ENCODE measurements around the gene BCL11A. TPM values are rescaled to one million over a fixed set of nuclear protein-coding genes. Genes with fewer than 3 reads are reported as not detected.

The BCL11A gene
- total RNA-seq, 1 donor from 2014 or later = 6.7 TPM

GRCh38 chr2:60551240-60552077 lies 2.0 kb downstream of the BCL11A start:
- Histone ChIP-seq H3K36me3 (ENCODE audit: control insufficient read depth, insufficient read depth, low read length) (no peaks in the 10 kb centered on the region), H3K27me3 (ENCODE audit: control insufficient read depth, insufficient read depth, low read length) (peaks cover 15% of the 10 kb centered on the region), H3K4me3 (ENCODE audit: low read depth, low read length) (peak overlapping the region; percentile 72)
- no peak for TF ChIP-seq CTCF (IDR thresholded peaks at IDR 0.05; ENCODE audit: insufficient read depth, low read length, poor library complexity, severe bottlenecking)
- no peak for DNase-seq (ENCODE audit: low read depth)

- Histone ChIP-seq H3K4me3 (ENCODE audit: low read depth, low read length) (peak overlapping the region; percentile 72), H3K36me3 (ENCODE audit: control insufficient read depth, insufficient read depth, low read length) (no peaks in the 10 kb centered on the region), H3K27me3 (ENCODE audit: control insufficient read depth, insufficient read depth, low read length) (peaks cover 12% of the 10 kb centered on the region)
- no peak for DNase-seq (ENCODE audit: low read depth)
- TF ChIP-seq CTCF (IDR thresholded peaks at IDR 0.05; ENCODE audit: insufficient read depth, low read length, poor library complexity, severe bottlenecking) = no peak
These were observed 2.5 kb downstream of the BCL11A start for GRCh38 chr2:60550984-60551239.

- peak; percentile 51 for DNase-seq (ENCODE audit: low read depth)
- Histone ChIP-seq H3K4me3 (ENCODE audit: low read depth, low read length) (peak overlapping the region; percentile 72), H3K36me3 (ENCODE audit: control insufficient read depth, insufficient read depth, low read length) (peaks cover 1% of the 10 kb centered on the region), H3K27me3 (ENCODE audit: control insufficient read depth, insufficient read depth, low read length) (peaks cover 7% of the 10 kb centered on the region)
- TF ChIP-seq CTCF (IDR thresholded peaks at IDR 0.05; ENCODE audit: insufficient read depth, low read length, poor library complexity, severe bottlenecking) = peak; percentile 81
These were observed 3.1 kb downstream of the BCL11A start for GRCh38 chr2:60550178-60550983.

- no peak for TF ChIP-seq CTCF (IDR thresholded peaks at IDR 0.05; ENCODE audit: insufficient read depth, low read length, poor library complexity, severe bottlenecking)
- Histone ChIP-seq H3K4me3 (ENCODE audit: low read depth, low read length) (peak overlapping the region; percentile 72), H3K27me3 (ENCODE audit: control insufficient read depth, insufficient read depth, low read length) (peaks cover 3% of the 10 kb centered on the region), H3K36me3 (ENCODE audit: control insufficient read depth, insufficient read depth, low read length) (peaks cover 3% of the 10 kb centered on the region)
- DNase-seq (ENCODE audit: low read depth) = no peak
These were observed 3.6 kb downstream of the BCL11A start for GRCh38 chr2:60549928-60550177.

GRCh38 chr2:60549238-60549927 lies 4.1 kb downstream of the BCL11A start:
- Histone ChIP-seq H3K36me3 (ENCODE audit: control insufficient read depth, insufficient read depth, low read length) (peaks cover 3% of the 10 kb centered on the region), H3K4me3 (ENCODE audit: low read depth, low read length) (peak overlapping the region; percentile 72), H3K27me3 (ENCODE audit: control insufficient read depth, insufficient read depth, low read length) (peaks cover 3% of the 10 kb centered on the region)
- no peak for TF ChIP-seq CTCF (IDR thresholded peaks at IDR 0.05; ENCODE audit: insufficient read depth, low read length, poor library complexity, severe bottlenecking)
- no peak for DNase-seq (ENCODE audit: low read depth)

All from kidney epithelial cell (primary cell).